ENCODE measurements around the gene MYADML2. TPM values are rescaled to one million over a fixed set of nuclear protein-coding genes. Genes with fewer than 3 reads are reported as not detected.
A peak's percentile ranks its signal among the peaks of the same experiment; 100 is the strongest.

MYADML2 gene
- total and polyA plus RNA-seq, 2 of the 8 experiments (the other 6 are each of a cell fraction or from before 2014, with no cell fraction given) = 0.26 to 0.47 TPM

DNA sequence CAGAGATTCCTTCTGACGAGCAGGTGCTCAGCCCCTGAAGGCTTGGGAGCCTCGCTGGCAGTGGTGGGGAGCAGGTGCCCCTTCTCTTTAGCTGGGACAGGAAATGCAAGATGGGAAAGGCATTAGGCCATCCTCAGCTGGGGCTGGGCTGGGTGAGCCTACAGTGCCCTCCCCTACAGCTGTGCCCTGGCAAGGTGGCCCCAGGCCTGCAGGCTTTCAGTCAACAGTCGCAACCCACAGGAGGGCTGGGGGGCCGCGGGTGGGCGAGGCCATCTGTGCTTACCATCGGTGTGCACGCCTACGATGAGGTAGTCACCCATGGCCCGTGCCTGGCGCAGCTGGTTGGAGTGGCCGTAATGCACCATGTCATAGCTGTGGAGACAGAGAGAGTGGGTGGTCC is 37.8 kb downstream of the MYADML2 start:
- Histone ChIP-seq H3K9me3 (ENCODE audit: insufficient read depth in 2 of 2, low read depth in 1 of 2, low read length in 1 of 2) (no peaks in the 10 kb centered on the region), H3K23me2 (ENCODE audit: low read depth, low read length) (peaks cover 6% of the 10 kb centered on the region; the same call in 1 of the 2 replicates), H3K4me3 (ENCODE audit: extremely low read depth in 1 of 4, insufficient read depth in 2 of 4, low read depth in 3 of 4, low read length in 4 of 4) (no peak overlapping the region), H3K18ac (ENCODE audit: extremely low read depth, low read length) (no peak overlapping the region), H2BK5ac (ENCODE audit: low read depth, low read length) (no peak overlapping the region), H3K27ac (ENCODE audit: low read depth, low read length) (no peak overlapping the region), H3K23ac (ENCODE audit: insufficient read length) (no peak overlapping the region), H3K79me2 (ENCODE audit: control insufficient read depth in 1 of 2, insufficient read depth in 2 of 2, low read length in 2 of 2) (no peaks in the 10 kb centered on the region), H3K79me1 (ENCODE audit: low read depth, low read length) (peaks cover 2% of the 10 kb centered on the region; the same call in 1 of the 2 replicates), H3K27me3 (replicated peaks in 1 of 4; ENCODE audit: control insufficient read depth in 3 of 4, extremely low read depth in 1 of 4, insufficient read depth in 3 of 4, low read length in 3 of 4) (peaks cover 0 to 4% (median 2%) of the 10 kb centered on the region in 4 experiments; a peak in 2 of 7 replicates), H3K4me1 (replicated peaks in 1 of 4; ENCODE audit: control insufficient read depth in 3 of 4, insufficient read depth in 4 of 4, low read length in 3 of 4) (peaks cover 0 to 10% (median 5%) of the 10 kb centered on the region in 4 experiments; a peak in 3 of 7 replicates), H4K8ac (ENCODE audit: extremely low read depth, insufficient read depth, low read length) (peak overlapping the region; percentile 5; the same call in 1 of the 2 replicates), H4K91ac (replicated peaks; ENCODE audit: insufficient read length, low read length) (no peak overlapping the region), H2BK12ac (ENCODE audit: low read depth, low read length) (no peak overlapping the region), H3K4ac (replicated peaks; ENCODE audit: insufficient read length, low read depth, low read length) (no peak overlapping the region), H3K14ac (ENCODE audit: insufficient read length) (no peak overlapping the region), H2AFZ (ENCODE audit: low read length) (no peak overlapping the region), H3K56ac (replicated peaks; ENCODE audit: insufficient read length, low read depth, low read length) (no peak overlapping the region), H2BK20ac (ENCODE audit: low read length) (no peak overlapping the region), H3K36me3 (ENCODE audit: control insufficient read depth in 2 of 4, insufficient read depth in 4 of 4, low read length in 3 of 4) (peaks cover 8 to 14% (median 12%) of the 10 kb centered on the region in 4 experiments), H3K9ac (replicated peaks in 1 of 4; ENCODE audit: extremely low read depth in 1 of 4, low read depth in 3 of 4, low read length in 3 of 4) (no peak overlapping the region), H3K4me2 (ENCODE audit: insufficient read depth in 1 of 2, low read depth in 2 of 2, low read length in 2 of 2) (no peak overlapping the region; a peak in 1 of 4 replicates), H4K20me1 (replicated peaks in 1 of 2; ENCODE audit: control insufficient read depth in 1 of 2, insufficient read depth in 2 of 2, low read length in 2 of 2) (peaks cover 3 to 33% of the 10 kb centered on the region in 2 experiments), H2AK5ac (ENCODE audit: low read depth, low read length) (no peak overlapping the region), H2BK15ac (ENCODE audit: low read length) (no peak overlapping the region), H4K5ac (ENCODE audit: insufficient read length, low read depth, low read length) (no peak overlapping the region), H2BK120ac (replicated peaks; ENCODE audit: low read depth, low read length) (no peak overlapping the region)
- 95% methylated on average over 12 of the region's 12 CpGs; no CpG with 5 or more reads in 1 of the 2 experiments for WGBS, 2 experiments (ENCODE audit: extremely low coverage in 1 of 2, insufficient coverage in 1 of 2, insufficient read length in 1 of 2, insufficient replicate concordance in 2 of 2, low coverage in 1 of 2, low lambda C conversion rate in 2 of 2, missing lambda C conversion rate in 1 of 2)
- CTCF ChIA-PET (ENCODE audit: partially characterized antibody) = interaction anchor here (0.9 to 1.7 kb wide), 5 partner anchors 28 to 121 kb away, joined by 3 to 7 read pairs (median 3); no protein-coding TSS in a partner anchor
- POLR2A ChIA-PET (ENCODE audit: partially characterized antibody) = interaction anchor here (1.0 to 8.7 kb wide), 7 partner anchors 8 to 87 kb away, joined by 3 to 135 read pairs (median 4); partner anchors contain the start of genes MAFG and SIRT7
- TF ChIP-seq SP1 (IDR thresholded peaks at IDR 0.05; ENCODE audit: low read depth, low read length) = no peak
- no peak for TF ChIP-seq TEAD4 (IDR thresholded peaks at IDR 0.05; ENCODE audit: low read depth, low read length)
- no peak for TF ChIP-seq SIN3A (conservative IDR thresholded peaks at IDR 0.05 in 1 of 2, IDR thresholded peaks at IDR 0.05 in 1 of 2; ENCODE audit: low read depth in 1 of 2, low read length in 2 of 2)
- TF ChIP-seq RBBP5 (IDR thresholded peaks at IDR 0.05; ENCODE audit: borderline replicate concordance, low read depth, low read length) = no peak
- no peak for TF ChIP-seq CBX8 (IDR thresholded peaks at IDR 0.05; ENCODE audit: borderline replicate concordance, low read depth, low read length)
- TF ChIP-seq, protein P1, sequence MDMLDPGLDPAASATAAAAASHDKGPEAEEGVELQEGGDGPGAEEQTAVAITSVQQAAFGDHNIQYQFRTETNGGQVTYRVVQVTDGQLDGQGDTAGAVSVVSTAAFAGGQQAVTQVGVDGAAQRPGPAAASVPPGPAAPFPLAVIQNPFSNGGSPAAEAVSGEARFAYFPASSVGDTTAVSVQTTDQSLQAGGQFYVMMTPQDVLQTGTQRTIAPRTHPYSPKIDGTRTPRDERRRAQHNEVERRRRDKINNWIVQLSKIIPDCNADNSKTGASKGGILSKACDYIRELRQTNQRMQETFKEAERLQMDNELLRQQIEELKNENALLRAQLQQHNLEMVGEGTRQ (IDR thresholded peaks at IDR 0.05; ENCODE audit: low read length) = no peak
- FAIRE-seq = no peak
- no peak for DNase-seq (ENCODE audit: low read depth in 1 of 2, low spot score in 2 of 2)
